ENCODE results near the gene C2CD3.

DNA sequence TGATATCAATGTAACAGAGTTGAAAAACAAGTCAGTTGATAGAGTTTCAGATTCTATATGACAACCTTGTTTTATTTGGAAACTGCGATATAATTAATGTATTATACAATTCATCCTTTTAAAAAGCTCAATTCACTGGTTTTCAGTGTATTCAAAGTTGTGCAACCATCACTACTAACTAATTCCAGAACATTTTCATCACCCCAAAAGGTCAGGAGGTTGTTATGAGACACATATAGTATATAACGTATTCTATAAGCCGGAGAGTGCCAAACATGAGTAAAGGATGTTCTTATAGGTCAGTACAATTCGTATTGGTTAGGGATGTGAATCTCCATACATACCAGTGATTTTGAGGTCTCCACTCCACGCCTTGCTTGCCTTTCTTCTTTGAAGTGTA is 121.8 kb downstream of the C2CD3 start:
- TF ChIP-seq CTCF (IDR thresholded peaks at IDR 0.05; ENCODE audit: insufficient read depth, low read length) (no peak), REST (IDR thresholded peaks at IDR 0.05; ENCODE audit: insufficient replicate concordance, low read depth) (no peak), SPI1 (IDR thresholded peaks at IDR 0.05; ENCODE audit: borderline replicate concordance, low read depth) (no peak)

Measured in HL-60 (cell line).